Ovary (tissue), 9 donors: ENCODE data around the gene TXK. TPM values are rescaled to one million over a fixed set of nuclear protein-coding genes. Genes with fewer than 3 reads are reported as not detected.

ENCODE experiments used
- DNase-seq, 5 donors: peaks; one replicate each; pipeline ENCODE4 v3.0.0-alpha.2; 2019 to 2020
- H3K27ac ChIP-seq, 2 donors: fragments of 200-600 bp; one replicate each; pipeline versions ENCODE4 v1.5.1 to v1.8.0; 2019 to 2022
- H3K27me3 ChIP-seq: fragments of 200-600 bp; one replicate; pipeline ENCODE4 v1.8.0; 2022
- H3K36me3 ChIP-seq: fragments of 200-600 bp; sonication (generic); one replicate; pipeline ENCODE4 v1.5.1; 2019
- H3K4me1 ChIP-seq: one replicate; pipeline ENCODE4 v1.8.1; 2013; ENCODE audit warnings: mild to moderate bottlenecking, moderate library complexity; ENCODE audit not compliant: insufficient read depth
- H3K4me3 ChIP-seq: fragments of 200-600 bp; sonication (generic); one replicate; pipeline ENCODE4 v1.5.1; 2017
- H3K9me3 ChIP-seq, 2 donors: fragments of 200-600 bp in 1 of 2; sonication (generic) in 1 of 2; one replicate each; pipeline versions ENCODE4 v1.5.1 to v1.8.1; 2013 to 2019; ENCODE audit warnings: mild to moderate bottlenecking in 1 of 2, moderate library complexity in 1 of 2
- CTCF ChIP-seq, 3 donors: fragments of 450-650 bp in 2 of 3; fragments of 200-600 bp in 1 of 3; IDR thresholded peaks; one replicate each; pipeline versions ENCODE4 v1.5.1 to v1.8.0; 2016 to 2022; ENCODE audit warnings: antibody characterized with exemption in 3 of 3, mild to moderate bottlenecking in 1 of 3
- EP300 ChIP-seq: sonication (generic); formaldehyde crosslinking; IDR thresholded peaks from one replicate; pipeline ENCODE4 v1.6.1; 2017; ENCODE audit warnings: antibody characterized with exemption
- POLR2A ChIP-seq: fragments of 450-650 bp; IDR thresholded peaks from one replicate; pipeline ENCODE4 v1.6.1; 2017; ENCODE audit warnings: antibody characterized with exemption, mild to moderate bottlenecking, moderate library complexity
- WGBS, 3 donors: extraction: QIAGEN DNeasy Blood & Tissue Kit in 1 of 3; methylation state at CpG; one replicate each; pipeline versions ENCODE4 v1.1.5 to v1.1.7; 2013 to 2017; 5-methylcytosine and 5-hydroxymethylcytosine counted together
- intact Hi-C, 4 donors: fragments of 100-400 bp; cut with DNase I; formaldehyde crosslinking; loops; one replicate each; pipeline versions ENCODE4 v1.11.0 to v1.15.1; 2022 to 2023
- polyA plus RNA-seq, 2 donors: library from polyadenylated mRNA; stranded (reverse); fragments of 200-250 nt in 1 of 2; fragments of 350-450 nt in 1 of 2; fragmentation: Illumina TruSeq in 1 of 2; extraction: RNeasy Lipid Tissue Mini Kit (QIAGEN cat#74804) in 1 of 2; gene quantifications; one replicate each; pipeline ENCODE4 v1.2.3, GENCODE V29; 2013 to 2014
- total RNA-seq, 7 donors: library from RNA; depleted of rRNA in 2 of 7; stranded (reverse); fragments of >200 nt in 2 of 7; fragmentation: NEBNext Ultra II Directional in 3 of 7; extraction: Animal tissue kit (Norgen Biotek cat#: 25700) in 3 of 7; gene quantifications; one replicate each; pipeline versions ENCODE4 v1.1.0 to v1.2.4, GENCODE V29; 2016 to 2023
- donor health status: DM: no; HTN: no; CAD: no; lungs with moderate emphysema.
- donor health status: DM: no; HTN: no; CAD: no.
- donor health status: Bipolar disorder and iron deficiency.
- donor health status: DM: yes; HTN: yes; CAD: no.
- donor health status: DM: no; HTN: no; CAD: no.
- donor health status: DM: yes; HTN: yes; CAD: no.

The TXK gene
- total and polyA plus RNA-seq, 9 donors: 0.11 to 2.3 (median 0.26) TPM

GRCh38 chr4:48110452-48110978 lies 23.5 kb downstream of the TXK start:
- TF ChIP-seq POLR2A (no peak), EP300 (no peak), CTCF (IDR thresholded peaks at IDR 0.05) (no peak)
- Histone ChIP-seq H3K4me3 (no peak overlapping the region), H3K27me3 (no peaks in the 10 kb centered on the region), H3K36me3 (no peaks in the 10 kb centered on the region), H3K4me1 (no peaks in the 10 kb centered on the region), H3K9me3 (no peaks in the 10 kb centered on the region), H3K27ac (no peak overlapping the region)
- WGBS, 3 donors: 74 to 83% (median 82%) methylated on average over 1 of the region's 1 CpG
- intact Hi-C loops: no loop called here
- DNase-seq: no peak

GRCh38 chr4:48109413-48110263 lies 24.4 kb downstream of the TXK start:
- no peaks in the 10 kb centered on the region for H3K36me3 ChIP-seq
- DNase-seq: no peak
- H3K27me3 ChIP-seq: no peaks in the 10 kb centered on the region
- H3K27ac ChIP-seq: no peak overlapping the region
- no peaks in the 10 kb centered on the region for H3K9me3 ChIP-seq
- intact Hi-C loops: no loop called here
- no peak for TF ChIP-seq EP300
- no peak for TF ChIP-seq CTCF (IDR thresholded peaks at IDR 0.05)
- no peak for TF ChIP-seq POLR2A
- H3K4me1 ChIP-seq: no peaks in the 10 kb centered on the region
- 59 to 67% (median 63%) methylated on average over 5 of the region's 5 CpGs for WGBS, 3 donors
- H3K4me3 ChIP-seq: no peak overlapping the region

GRCh38 chr4:48108309-48109073 lies 25.6 kb downstream of the TXK start:
- intact Hi-C loops: no loop called here
- TF ChIP-seq EP300 (no peak), POLR2A (no peak), CTCF (IDR thresholded peaks at IDR 0.05) (no peak)
- Histone ChIP-seq H3K36me3 (no peaks in the 10 kb centered on the region), H3K27me3 (no peaks in the 10 kb centered on the region), H3K9me3 (no peaks in the 10 kb centered on the region), H3K4me3 (no peak overlapping the region), H3K4me1 (no peaks in the 10 kb centered on the region), H3K27ac (no peak overlapping the region)
- WGBS, 3 donors: 96 to 99% (median 96%) methylated on average over 2 of the region's 2 CpGs
- no peak for DNase-seq

- no peaks in the 10 kb centered on the region for H3K27me3 ChIP-seq
- no peaks in the 10 kb centered on the region for H3K36me3 ChIP-seq
- WGBS, 3 donors: 82 to 91% (median 84%) methylated on average over 1 of the region's 1 CpG
- no peak for DNase-seq
- H3K27ac ChIP-seq: no peak overlapping the region
- intact Hi-C loops: no loop called here
- H3K9me3 ChIP-seq: no peaks in the 10 kb centered on the region
- no peaks in the 10 kb centered on the region for H3K4me1 ChIP-seq
- no peak overlapping the region for H3K4me3 ChIP-seq
- TF ChIP-seq EP300 (no peak), CTCF (IDR thresholded peaks at IDR 0.05) (no peak), POLR2A (no peak)
Measured at GRCh38 chr4:48105230-48105629, 28.8 kb downstream of the TXK start.
